CD14-positive monocyte (primary cell): Measurements from ENCODE around the gene ABCA2. TPM values are rescaled to one million over a fixed set of nuclear protein-coding genes. Genes with fewer than 3 reads are reported as not detected.

Experiments used
- DNase-seq, 3 donors: peaks; one replicate each; pipeline ENCODE4 v3.0.0-alpha.2; 2011 to 2022
- H2AFZ ChIP-seq: 2 replicates; pipeline ENCODE4 v1.6.0; 2012; ENCODE audit warnings: mild to moderate bottlenecking, low read depth, low read length, inconsistent platforms; ENCODE audit not compliant: insufficient read depth, poor library complexity, severe bottlenecking
- H3K27ac ChIP-seq, 2 donors: 1 replicate in 1 of 2; 2 replicates in 1 of 2; pipeline ENCODE4 v1.5.1; 2012 to 2013; ENCODE audit warnings: low read length in 2 of 2, control low read depth in 1 of 2, inconsistent platforms in 1 of 2, low read depth in 1 of 2, mild to moderate bottlenecking in 1 of 2
- H3K27me3 ChIP-seq, 2 donors: one replicate each; pipeline versions ENCODE4 v1.6.0 to v1.6.1; 2011 to 2013; ENCODE audit warnings: low read length in 2 of 2; ENCODE audit not compliant: control insufficient read depth in 2 of 2, insufficient read depth in 2 of 2
- H3K36me3 ChIP-seq, 2 donors: replicated peaks in 1 of 2; 1 replicate in 1 of 2; 2 replicates in 1 of 2; pipeline versions ENCODE4 v1.5.1 to v1.6.1; 2012 to 2013; ENCODE audit warnings: low read length in 2 of 2, control low read depth in 1 of 2, inconsistent platforms in 1 of 2, mild to moderate bottlenecking in 1 of 2; ENCODE audit not compliant: insufficient read depth in 2 of 2, control insufficient read depth in 1 of 2
- H3K4me1 ChIP-seq, 2 donors: 1 replicate in 1 of 2; 2 replicates in 1 of 2; pipeline versions ENCODE4 v1.5.1 to v1.6.1; 2012 to 2013; ENCODE audit warnings: low read length in 2 of 2, control low read depth in 1 of 2, inconsistent platforms in 1 of 2, mild to moderate bottlenecking in 1 of 2, moderate library complexity in 1 of 2; ENCODE audit not compliant: insufficient read depth in 2 of 2, control insufficient read depth in 1 of 2
- H3K4me2 ChIP-seq: replicated peaks from 2 replicates; pipeline ENCODE3; 2012; ENCODE audit warnings: low read length, moderate library complexity, mild to moderate bottlenecking; ENCODE audit not compliant: poor library complexity, severe bottlenecking; ENCODE audit errors: extremely low read depth
- H3K4me3 ChIP-seq, 3 experiments: fragments of 200-600 bp in 1 of 3; sonication (generic) in 1 of 3; replicated peaks in 1 of 3; 1 replicate in 2 of 3; 2 replicates in 1 of 3; pipeline ENCODE4 v1.5.1; 2011 to 2013; ENCODE audit warnings: low read length in 3 of 3, mild to moderate bottlenecking in 3 of 3, control low read depth in 2 of 3, low read depth in 2 of 3, inconsistent platforms in 1 of 3, moderate library complexity in 1 of 3
- H3K79me2 ChIP-seq: 2 replicates; pipeline ENCODE4 v1.6.0; 2012; ENCODE audit warnings: mild to moderate bottlenecking, control low read depth, inconsistent platforms, low read length, moderate library complexity; ENCODE audit not compliant: insufficient read depth
- H3K9ac ChIP-seq: 2 replicates; pipeline ENCODE4 v1.6.0; 2017; ENCODE audit warnings: low read length, mild to moderate bottlenecking; ENCODE audit not compliant: insufficient read depth, poor library complexity, severe bottlenecking
- H3K9me3 ChIP-seq, 2 donors: replicated peaks in 1 of 2; 1 replicate in 1 of 2; 2 replicates in 1 of 2; pipeline versions ENCODE4 v1.5.1 to v1.6.1; 2012 to 2013; ENCODE audit warnings: low read length in 2 of 2, control low read depth in 1 of 2; ENCODE audit not compliant: control insufficient read depth in 1 of 2, insufficient read depth in 1 of 2
- H4K20me1 ChIP-seq: 2 replicates; pipeline ENCODE4 v1.6.0; 2012; ENCODE audit warnings: mild to moderate bottlenecking, low read length, control low read depth, moderate library complexity; ENCODE audit not compliant: insufficient read depth
- H3K27ac Mint-ChIP-seq, 7 donors: one replicate each; pipeline ENCODE4 v1.8.0; 2020; ENCODE audit warnings: mild to moderate bottlenecking in 7 of 7, mixed read lengths in 7 of 7, moderate library complexity in 6 of 7, inconsistent platforms in 2 of 7
- H3K27me3 Mint-ChIP-seq, 3 donors: one replicate each; pipeline ENCODE4 v1.8.0; 2021 to 2022; ENCODE audit warnings: low read depth in 3 of 3, mild to moderate bottlenecking in 3 of 3, mixed read lengths in 3 of 3, moderate library complexity in 3 of 3, inconsistent platforms in 1 of 3
- H3K36me3 Mint-ChIP-seq, 2 donors: one replicate each; pipeline ENCODE4 v1.8.0; 2020; ENCODE audit warnings: mixed read lengths in 2 of 2, inconsistent platforms in 1 of 2, mild to moderate bottlenecking in 1 of 2
- H3K4me1 Mint-ChIP-seq: one replicate; pipeline ENCODE4 v1.8.0; 2020; ENCODE audit warnings: mild to moderate bottlenecking, mixed read lengths
- H3K4me3 Mint-ChIP-seq, 2 donors: one replicate each; pipeline ENCODE4 v1.8.0; 2020; ENCODE audit warnings: mild to moderate bottlenecking in 2 of 2, mixed read lengths in 2 of 2, moderate library complexity in 1 of 2
- H3K9me3 Mint-ChIP-seq, 7 donors: one replicate each; pipeline ENCODE4 v1.8.0; 2020 to 2022; ENCODE audit warnings: mixed read lengths in 7 of 7, mild to moderate bottlenecking in 6 of 7, moderate library complexity in 6 of 7, inconsistent platforms in 2 of 7
- WGBS: methylation state at CpG from one replicate; pipeline ENCODE4 v1.1.5; 2013; ENCODE audit warnings: missing lambda C conversion rate; ENCODE audit not compliant: insufficient coverage; 5-methylcytosine and 5-hydroxymethylcytosine counted together
- intact Hi-C, 2 donors: fragments of 100-400 bp; cut with micrococcal nuclease; formaldehyde crosslinking; loops; one replicate each; pipeline versions ENCODE4 v1.15.0 to v1.15.1; 2023
- polyA plus RNA-seq, 3 donors: library from polyadenylated mRNA; depleted of rRNA in 1 of 3; unstranded in 2 of 3; stranded (reverse) in 1 of 3; fragments of 300-500 nt in 2 of 3; fragments of >200 nt in 1 of 3; fragmentation: Illumina TruSeq in 2 of 3; gene quantifications; 1 replicate in 2 of 3; 2 replicates in 1 of 3; pipeline ENCODE4 v1.2.3, GENCODE V29; 2012 to 2021
- TF ChIP-seq, protein P1 (sequence below): fragments of 200-600 bp; IDR thresholded peaks from one replicate; pipeline ENCODE4 v1.8.0; 2022; ENCODE audit warnings: antibody characterized with exemption, mild to moderate bottlenecking

ABCA2 gene
- polyA plus RNA-seq, 3 donors: 0.18 to 30.7 (median 0.40) TPM

DNA sequence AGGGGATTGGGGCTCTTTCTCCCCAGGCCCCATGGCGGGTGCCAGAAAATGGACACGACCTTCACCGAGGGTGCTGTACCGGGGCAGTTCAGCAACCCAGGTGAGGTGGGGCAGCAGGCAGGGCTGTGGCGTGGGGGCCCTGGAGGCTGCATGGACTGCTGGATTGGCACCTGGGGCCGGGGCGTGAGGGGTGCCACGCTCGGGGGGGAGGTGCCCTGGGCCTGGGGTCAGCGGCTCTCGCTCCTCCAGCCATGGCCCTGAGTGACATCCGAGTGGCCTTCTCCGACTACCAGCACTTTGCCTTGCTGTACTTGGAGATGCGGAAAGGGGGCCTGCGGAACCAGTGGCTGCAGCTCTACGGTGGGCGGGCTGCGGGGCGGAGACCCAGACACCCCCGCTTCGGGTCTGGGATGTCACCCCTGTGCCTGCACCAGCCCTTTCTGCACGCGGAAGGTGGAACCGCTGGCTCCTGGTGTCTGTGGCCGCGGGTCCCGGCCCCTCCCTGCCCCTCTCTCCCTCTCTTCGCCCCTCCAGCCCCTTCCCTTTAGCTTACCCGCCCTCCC is 43.5 kb downstream of the ABCA2 start:
- intact Hi-C loops: no loop called here
- no peak overlapping the region for H3K27ac ChIP-seq
- no peaks in the 10 kb centered on the region for H3K9me3 ChIP-seq
- no peak overlapping the region for H2AFZ ChIP-seq
- TF ChIP-seq, protein P1, sequence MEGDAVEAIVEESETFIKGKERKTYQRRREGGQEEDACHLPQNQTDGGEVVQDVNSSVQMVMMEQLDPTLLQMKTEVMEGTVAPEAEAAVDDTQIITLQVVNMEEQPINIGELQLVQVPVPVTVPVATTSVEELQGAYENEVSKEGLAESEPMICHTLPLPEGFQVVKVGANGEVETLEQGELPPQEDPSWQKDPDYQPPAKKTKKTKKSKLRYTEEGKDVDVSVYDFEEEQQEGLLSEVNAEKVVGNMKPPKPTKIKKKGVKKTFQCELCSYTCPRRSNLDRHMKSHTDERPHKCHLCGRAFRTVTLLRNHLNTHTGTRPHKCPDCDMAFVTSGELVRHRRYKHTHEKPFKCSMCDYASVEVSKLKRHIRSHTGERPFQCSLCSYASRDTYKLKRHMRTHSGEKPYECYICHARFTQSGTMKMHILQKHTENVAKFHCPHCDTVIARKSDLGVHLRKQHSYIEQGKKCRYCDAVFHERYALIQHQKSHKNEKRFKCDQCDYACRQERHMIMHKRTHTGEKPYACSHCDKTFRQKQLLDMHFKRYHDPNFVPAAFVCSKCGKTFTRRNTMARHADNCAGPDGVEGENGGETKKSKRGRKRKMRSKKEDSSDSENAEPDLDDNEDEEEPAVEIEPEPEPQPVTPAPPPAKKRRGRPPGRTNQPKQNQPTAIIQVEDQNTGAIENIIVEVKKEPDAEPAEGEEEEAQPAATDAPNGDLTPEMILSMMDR: no peak
- H3K36me3 ChIP-seq: no peaks in the 10 kb centered on the region
- 51% methylated on average over 25 of the region's 29 CpGs for WGBS
- Mint-ChIP-seq H3K36me3 (peaks cover 0 to 3% of the 10 kb centered on the region in 2 donors), H3K27ac (no peak overlapping the region), H3K9me3 (peaks cover 0 to 7% (median 0%) of the 10 kb centered on the region in 7 donors), H3K4me1 (no peaks in the 10 kb centered on the region), H3K27me3 (peaks cover 54 to 66% (median 54%) of the 10 kb centered on the region in 3 donors), H3K4me3 (no peak overlapping the region)
- no peak overlapping the region for H3K4me2 ChIP-seq
- no peaks in the 10 kb centered on the region for H3K79me2 ChIP-seq
- no peaks in the 10 kb centered on the region for H4K20me1 ChIP-seq
- H3K9ac ChIP-seq: no peak overlapping the region
- no peak for DNase-seq
- H3K4me1 ChIP-seq: no peaks in the 10 kb centered on the region
- no peak overlapping the region for H3K4me3 ChIP-seq
- peaks cover 19 to 45% of the 10 kb centered on the region in 2 donors for H3K27me3 ChIP-seq

DNA sequence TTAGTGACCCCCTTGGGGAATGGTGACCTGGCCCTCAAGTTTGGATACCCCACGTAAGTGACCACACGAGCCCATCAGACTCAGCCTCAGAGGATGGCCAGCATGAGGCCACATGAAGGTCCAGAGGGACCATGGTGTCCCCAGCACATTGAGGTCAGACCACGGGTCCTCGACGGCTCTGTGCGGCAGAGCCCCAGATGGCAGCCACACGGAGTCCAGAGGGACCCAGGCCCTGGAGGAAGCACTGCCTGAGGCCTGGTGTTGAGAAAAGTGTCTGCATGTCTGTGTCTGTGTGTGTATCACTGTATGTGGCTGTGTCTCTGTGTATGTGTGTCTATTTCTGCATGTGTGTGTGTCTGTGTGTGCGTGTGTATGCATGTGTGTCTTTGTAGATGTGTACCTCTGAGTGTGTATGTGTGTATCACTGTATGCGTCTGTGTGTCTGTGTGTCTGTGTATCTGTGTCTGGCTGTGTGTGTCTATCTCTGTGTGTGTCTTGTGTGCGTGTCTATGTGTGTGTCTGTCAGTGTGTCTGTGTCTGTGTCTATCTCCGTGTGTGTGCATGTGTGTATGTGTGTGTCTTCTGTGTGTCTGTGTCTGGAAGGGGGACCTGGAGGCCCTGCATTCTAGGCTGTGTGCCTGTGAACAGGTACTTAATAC is 44.3 kb downstream of the ABCA2 start:
- no peaks in the 10 kb centered on the region for H3K9me3 ChIP-seq
- H3K27me3 ChIP-seq: peaks cover 19 to 40% of the 10 kb centered on the region in 2 donors

More for the DNA sequence above, 44.3 kb downstream of the ABCA2 start:
- H4K20me1 ChIP-seq: no peaks in the 10 kb centered on the region
- H3K9me3 Mint-ChIP-seq: peaks cover 0 to 7% (median 0%) of the 10 kb centered on the region in 7 donors
- H3K9ac ChIP-seq: no peak overlapping the region
- H3K4me1 Mint-ChIP-seq: no peaks in the 10 kb centered on the region
- 84% methylated on average over 11 of the region's 11 CpGs for WGBS
- TF ChIP-seq, protein P1: no peak
- no peak overlapping the region for H3K27ac ChIP-seq
- H3K4me3 ChIP-seq: no peak overlapping the region
- no peak overlapping the region for H3K4me2 ChIP-seq
- H3K79me2 ChIP-seq: no peaks in the 10 kb centered on the region
- H3K4me3 Mint-ChIP-seq: peak overlapping the region in 1 of 2 donors; percentile 46
- H3K36me3 Mint-ChIP-seq: peaks cover 0 to 3% of the 10 kb centered on the region in 2 donors
- DNase-seq: no peak
- H3K36me3 ChIP-seq: no peaks in the 10 kb centered on the region
- peaks cover 48 to 69% (median 53%) of the 10 kb centered on the region in 3 donors for H3K27me3 Mint-ChIP-seq
- H3K4me1 ChIP-seq: no peaks in the 10 kb centered on the region
- intact Hi-C loops: no loop called here
- no peak overlapping the region for H3K27ac Mint-ChIP-seq
- no peak overlapping the region for H2AFZ ChIP-seq
